B cell (primary cell): Measurements from ENCODE around the gene BNIP3.

Source experiments
- EZH2 ChIP-seq: IDR thresholded peaks from 2 replicates; pipeline ENCODE4 v1.6.1; 2012; ENCODE audit warnings: borderline replicate concordance, low read depth, mild to moderate bottlenecking, moderate library complexity, low read length; ENCODE audit not compliant: insufficient read depth, poor library complexity, severe bottlenecking
- TF ChIP-seq, protein P1 (sequence below): fragments of 200-600 bp; IDR thresholded peaks from one replicate; pipeline ENCODE4 v1.8.0; 2022; ENCODE audit warnings: antibody characterized with exemption, mild to moderate bottlenecking

- TF ChIP-seq, protein P1, sequence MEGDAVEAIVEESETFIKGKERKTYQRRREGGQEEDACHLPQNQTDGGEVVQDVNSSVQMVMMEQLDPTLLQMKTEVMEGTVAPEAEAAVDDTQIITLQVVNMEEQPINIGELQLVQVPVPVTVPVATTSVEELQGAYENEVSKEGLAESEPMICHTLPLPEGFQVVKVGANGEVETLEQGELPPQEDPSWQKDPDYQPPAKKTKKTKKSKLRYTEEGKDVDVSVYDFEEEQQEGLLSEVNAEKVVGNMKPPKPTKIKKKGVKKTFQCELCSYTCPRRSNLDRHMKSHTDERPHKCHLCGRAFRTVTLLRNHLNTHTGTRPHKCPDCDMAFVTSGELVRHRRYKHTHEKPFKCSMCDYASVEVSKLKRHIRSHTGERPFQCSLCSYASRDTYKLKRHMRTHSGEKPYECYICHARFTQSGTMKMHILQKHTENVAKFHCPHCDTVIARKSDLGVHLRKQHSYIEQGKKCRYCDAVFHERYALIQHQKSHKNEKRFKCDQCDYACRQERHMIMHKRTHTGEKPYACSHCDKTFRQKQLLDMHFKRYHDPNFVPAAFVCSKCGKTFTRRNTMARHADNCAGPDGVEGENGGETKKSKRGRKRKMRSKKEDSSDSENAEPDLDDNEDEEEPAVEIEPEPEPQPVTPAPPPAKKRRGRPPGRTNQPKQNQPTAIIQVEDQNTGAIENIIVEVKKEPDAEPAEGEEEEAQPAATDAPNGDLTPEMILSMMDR, result no peak
- no peak for TF ChIP-seq EZH2
These were observed 39.3 kb upstream of the BNIP3 start for GRCh38 chr10:132021046-132021445.
